ENCODE measurements around the gene UPP2.

UPP2 gene

DNA sequence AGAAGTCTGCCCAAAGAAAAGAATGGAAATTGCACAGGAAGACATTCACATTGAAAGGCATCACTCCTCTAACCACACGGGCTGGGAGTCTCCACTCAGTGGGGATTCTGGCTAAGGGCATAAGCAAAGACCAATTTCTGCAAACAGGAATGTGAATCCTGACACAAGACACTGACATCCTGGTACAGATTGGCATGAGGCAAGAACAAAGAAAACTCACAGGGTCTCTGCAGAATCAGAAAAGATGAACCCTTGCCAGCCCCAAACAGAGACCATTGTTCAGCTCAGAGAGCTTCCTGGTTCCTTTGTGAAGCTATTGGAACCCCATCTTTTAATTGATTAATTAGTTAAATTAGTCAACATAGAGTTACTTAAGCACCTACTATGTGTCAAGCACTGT is 82.3 kb downstream of the UPP2 start:
- Histone ChIP-seq H2BK5ac (ENCODE audit: low read length) (no peak overlapping the region), H3K4me2 (ENCODE audit: low read length) (no peak overlapping the region), H3K79me1 (ENCODE audit: low read length) (no peaks in the 10 kb centered on the region), H3K18ac (ENCODE audit: low read length) (no peak overlapping the region), H3K23ac (ENCODE audit: low read length) (no peak overlapping the region), H3K4ac (ENCODE audit: low read depth, low read length) (no peak overlapping the region), H3K56ac (ENCODE audit: low read length) (no peak overlapping the region), H3K27me3 (ENCODE audit: insufficient read depth, low read length, poor library complexity) (no peaks in the 10 kb centered on the region), H3K36me3 (ENCODE audit: control insufficient read depth, insufficient read depth, low read length) (no peaks in the 10 kb centered on the region), H4K8ac (ENCODE audit: low read depth, low read length) (no peak overlapping the region), H2AK5ac (ENCODE audit: low read length) (no peak overlapping the region), H2BK120ac (ENCODE audit: low read depth, low read length) (no peak overlapping the region), H3K4me3 (ENCODE audit: low read length) (no peak overlapping the region), H3K27ac (ENCODE audit: low read depth, low read length) (no peak overlapping the region), H2BK15ac (replicated peaks; ENCODE audit: low read depth) (no peak overlapping the region), H3K79me2 (ENCODE audit: control insufficient read depth, insufficient read depth, low read length) (no peaks in the 10 kb centered on the region), H4K5ac (ENCODE audit: low read length) (no peak overlapping the region), H3K9ac (ENCODE audit: low read length) (no peak overlapping the region), H3K4me1 (ENCODE audit: control insufficient read depth, low read depth, low read length) (no peaks in the 10 kb centered on the region)
- WGBS (ENCODE audit: extremely low coverage, insufficient coverage, low lambda C conversion rate): no CpG with 5 or more reads among the region's 1 CpG
- no peak for DNase-seq

DNA sequence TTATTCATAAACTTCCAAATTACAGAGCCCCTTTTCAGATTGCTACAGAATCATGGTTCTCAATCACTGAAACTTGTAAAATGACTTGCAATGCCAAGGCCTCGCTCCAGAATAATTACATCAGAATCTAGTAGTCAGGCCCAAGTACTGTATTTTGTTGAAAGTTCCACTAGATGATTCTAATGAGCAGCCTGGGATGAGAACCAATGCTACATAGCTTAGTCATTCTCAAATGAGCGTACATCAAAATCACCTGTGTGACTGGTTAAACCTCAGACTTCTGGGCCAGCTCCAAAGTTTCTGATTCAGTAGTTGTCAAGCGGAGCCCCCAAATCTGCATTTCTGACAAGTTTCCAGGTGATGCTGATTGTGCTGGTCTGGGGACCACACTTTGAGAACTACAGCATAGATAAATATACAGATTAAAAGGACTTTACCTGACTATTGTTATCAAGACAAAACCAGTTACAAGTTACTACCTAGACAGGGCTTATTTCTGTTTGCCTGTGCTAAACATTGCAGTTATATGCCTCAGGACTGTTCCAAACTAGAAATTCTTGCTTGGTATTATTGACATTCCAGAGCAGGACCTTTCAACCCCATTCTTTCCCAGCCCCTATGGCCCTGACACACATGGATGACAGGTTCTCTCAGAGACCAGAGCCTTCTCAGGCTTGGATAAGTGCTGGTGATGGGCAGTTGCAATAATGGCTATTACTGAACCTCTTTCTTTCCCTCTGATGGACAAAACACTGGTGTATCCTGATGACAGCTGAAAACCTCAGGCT is 83.1 kb downstream of the UPP2 start:
- Histone ChIP-seq H4K8ac (ENCODE audit: low read depth, low read length) (no peak overlapping the region), H3K36me3 (ENCODE audit: control insufficient read depth, insufficient read depth, low read length) (no peaks in the 10 kb centered on the region), H3K4me2 (ENCODE audit: low read length) (no peak overlapping the region), H3K56ac (ENCODE audit: low read length) (no peak overlapping the region), H2BK120ac (ENCODE audit: low read depth, low read length) (no peak overlapping the region), H3K4me1 (ENCODE audit: control insufficient read depth, low read depth, low read length) (no peaks in the 10 kb centered on the region), H3K4ac (ENCODE audit: low read depth, low read length) (no peak overlapping the region), H3K79me1 (ENCODE audit: low read length) (no peaks in the 10 kb centered on the region), H3K9ac (ENCODE audit: low read length) (no peak overlapping the region), H2BK15ac (replicated peaks; ENCODE audit: low read depth) (no peak overlapping the region), H3K79me2 (ENCODE audit: control insufficient read depth, insufficient read depth, low read length) (no peaks in the 10 kb centered on the region), H2BK5ac (ENCODE audit: low read length) (no peak overlapping the region), H3K23ac (ENCODE audit: low read length) (no peak overlapping the region), H3K18ac (ENCODE audit: low read length) (no peak overlapping the region), H3K27me3 (ENCODE audit: insufficient read depth, low read length, poor library complexity) (no peaks in the 10 kb centered on the region), H3K27ac (ENCODE audit: low read depth, low read length) (no peak overlapping the region), H2AK5ac (ENCODE audit: low read length) (no peak overlapping the region), H3K4me3 (ENCODE audit: low read length) (no peak overlapping the region), H4K5ac (ENCODE audit: low read length) (no peak overlapping the region)
- no CpG with 5 or more reads among the region's 3 CpGs for WGBS (ENCODE audit: extremely low coverage, insufficient coverage, low lambda C conversion rate)
- DNase-seq: no peak

Measured in mesendoderm (in vitro differentiated cells).